HEK293T (cell line): ENCODE results near the gene TFF2.

Experiments used
- CTCF ChIA-PET: fragments of 350-600 bp; formaldehyde crosslinking; extraction: SDS; loops from one replicate; lab custom pipeline; 2021; ENCODE audit warnings: antibody characterized with exemption, inconsistent platforms; lab: Yijun Ruan, JAX
- POLR2A ChIA-PET: fragments of 350-600 bp; formaldehyde crosslinking; extraction: SDS; loops from one replicate; lab custom pipeline; 2020; ENCODE audit warnings: antibody characterized with exemption, inconsistent platforms; lab: Yijun Ruan, JAX
- DNase-seq: peaks from one replicate; pipeline ENCODE4 v3.0.0; 2012; ENCODE audit warnings: mixed read lengths; ENCODE audit errors: extremely low spot score
- ARNT ChIP-seq: fragments of 450-650 bp; IDR thresholded peaks from 2 replicates; pipeline ENCODE4 v1.6.1; 2017; ENCODE audit warnings: mild to moderate bottlenecking
- BHLHE40 ChIP-seq: fragments of 450-650 bp; IDR thresholded peaks from 2 replicates; pipeline ENCODE4 v1.6.1; 2016; ENCODE audit warnings: mild to moderate bottlenecking, moderate library complexity, borderline replicate concordance
- CTBP1 ChIP-seq: fragments of 450-650 bp; IDR thresholded peaks from 2 replicates; pipeline ENCODE4 v1.6.1; 2016; ENCODE audit warnings: borderline replicate concordance
- ELF4 ChIP-seq: fragments of 450-650 bp; IDR thresholded peaks from 2 replicates; pipeline ENCODE4 v1.6.1; 2017; ENCODE audit warnings: antibody characterized with exemption
- FOXA1 ChIP-seq: fragments of 450-650 bp; IDR thresholded peaks from 2 replicates; pipeline ENCODE4 v1.6.1; 2016; ENCODE audit warnings: mild to moderate bottlenecking
- FOXK2 ChIP-seq: fragments of 450-650 bp; IDR thresholded peaks from 2 replicates; pipeline ENCODE4 v1.6.1; 2016; ENCODE audit warnings: mild to moderate bottlenecking
- FOXM1 ChIP-seq: fragments of 450-650 bp; IDR thresholded peaks from 2 replicates; pipeline ENCODE4 v1.6.1; 2017; ENCODE audit warnings: mild to moderate bottlenecking, borderline replicate concordance
- HDGF ChIP-seq: fragments of 450-650 bp; IDR thresholded peaks from 2 replicates; pipeline ENCODE4 v1.6.1; 2017; ENCODE audit warnings: antibody characterized with exemption, borderline replicate concordance
- L3MBTL2 ChIP-seq: fragments of 450-650 bp; conservative IDR thresholded peaks from 2 replicates; pipeline ENCODE4 v1.6.1; 2016; ENCODE audit warnings: mild to moderate bottlenecking
- LEF1 ChIP-seq: fragments of 450-650 bp; IDR thresholded peaks from 2 replicates; pipeline ENCODE4 v1.6.1; 2017; ENCODE audit warnings: mild to moderate bottlenecking, borderline replicate concordance
- NFRKB ChIP-seq: fragments of 450-650 bp; IDR thresholded peaks from 2 replicates; pipeline ENCODE4 v1.6.1; 2016; ENCODE audit warnings: mild to moderate bottlenecking, moderate library complexity
- SP1 ChIP-seq: fragments of 450-650 bp; IDR thresholded peaks from 2 replicates; pipeline ENCODE4 v1.6.1; 2017
- SUZ12 ChIP-seq: fragments of 450-650 bp; IDR thresholded peaks from 2 replicates; pipeline ENCODE4 v1.6.1; 2016; ENCODE audit warnings: mild to moderate bottlenecking
- TARDBP ChIP-seq: fragments of 450-650 bp; IDR thresholded peaks from 2 replicates; pipeline ENCODE4 v1.6.1; 2016
- ZNF384 ChIP-seq: fragments of 450-650 bp; IDR thresholded peaks from 2 replicates; pipeline ENCODE4 v1.6.1; 2016
- TF ChIP-seq, protein P1 (sequence below): fragments of 450-650 bp; IDR thresholded peaks from 2 replicates; pipeline ENCODE4 v1.6.1; 2016

TFF2 gene

DNA sequence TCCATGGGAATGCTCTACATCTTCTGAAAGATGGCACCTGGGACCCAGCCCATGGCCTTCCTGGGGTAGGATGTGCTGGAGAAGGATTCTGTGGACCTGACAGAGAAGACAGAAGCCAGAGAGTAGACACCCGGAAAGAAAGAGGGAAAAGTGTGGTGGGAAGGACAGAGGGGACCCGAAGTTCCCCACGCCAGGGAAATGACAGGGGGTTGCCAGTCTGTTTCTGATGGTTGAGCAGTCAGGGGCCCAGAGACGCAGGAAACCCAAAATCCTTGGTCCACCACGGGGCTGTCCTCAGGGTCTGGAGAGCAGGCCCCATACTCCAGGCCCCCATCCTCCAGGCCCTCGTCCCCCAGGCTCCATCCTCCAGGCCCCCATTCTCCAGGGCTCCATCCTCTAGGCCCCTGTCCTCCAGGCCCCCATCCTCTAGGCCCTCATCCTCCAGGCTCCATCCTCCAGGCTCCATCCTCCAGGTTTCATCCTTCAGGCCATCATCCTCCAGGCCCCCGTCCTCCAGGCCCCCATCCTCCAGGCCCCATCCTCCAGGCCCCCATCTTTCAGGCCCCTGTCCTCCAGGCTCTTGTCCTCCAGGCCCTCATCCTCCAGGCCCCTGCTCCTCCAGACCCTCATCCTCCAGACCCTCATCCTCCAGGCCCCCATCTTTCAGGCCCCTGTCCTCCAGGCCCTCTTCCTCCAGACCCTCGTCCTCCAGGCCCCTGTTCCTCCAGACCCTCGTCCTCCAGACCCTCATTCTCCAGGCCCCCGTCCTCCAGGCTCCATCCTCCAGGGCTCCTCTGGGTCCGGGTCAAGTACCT, 1.0 kb upstream of the TFF2 start:
- no peak for DNase-seq
- ChIA-PET CTCF (no interaction called here), POLR2A (no interaction called here)
- TF ChIP-seq FOXM1 (no peak), ARNT (no peak), SUZ12 (no peak), BHLHE40 (no peak), ZNF384 (no peak)

DNA sequence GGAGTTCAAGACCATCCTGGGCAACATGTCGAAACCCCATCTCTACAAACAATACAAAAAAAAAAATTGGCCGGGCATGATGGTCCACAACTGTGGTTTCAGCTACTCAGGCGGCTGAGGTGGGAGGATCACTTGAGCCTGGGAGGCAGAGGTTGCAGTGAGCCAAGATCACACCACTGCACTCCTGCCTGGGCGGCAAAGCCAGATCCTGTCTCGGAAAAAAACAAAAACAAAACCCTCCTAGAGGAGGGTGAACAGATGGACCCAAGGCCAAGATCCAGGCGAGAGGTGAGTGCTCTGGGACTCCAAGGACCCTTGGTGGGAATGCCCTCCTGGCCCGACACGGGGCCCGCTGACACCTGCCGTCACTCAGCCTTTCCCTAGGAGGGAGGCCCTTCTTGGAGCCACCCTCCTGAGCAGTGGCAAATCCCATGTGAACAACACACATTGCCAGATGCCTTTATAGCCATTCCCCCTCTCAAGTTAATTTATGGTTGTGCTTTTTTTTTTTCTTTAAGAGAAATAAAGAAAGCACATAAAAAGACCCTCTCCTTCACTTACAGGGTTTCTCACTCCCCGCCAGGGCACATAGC, 380 bp downstream of the TFF2 start:
- POLR2A ChIA-PET, result no interaction called here
- CTCF ChIA-PET, result no interaction called here
- TF ChIP-seq NFRKB (no peak), HDGF (no peak), LEF1 (no peak), FOXK2 (no peak), FOXM1 (no peak), SP1 (no peak), SUZ12 (no peak), L3MBTL2 (no peak), TARDBP (no peak), FOXA1 (no peak), ELF4 (no peak)
- TF ChIP-seq, protein P1, sequence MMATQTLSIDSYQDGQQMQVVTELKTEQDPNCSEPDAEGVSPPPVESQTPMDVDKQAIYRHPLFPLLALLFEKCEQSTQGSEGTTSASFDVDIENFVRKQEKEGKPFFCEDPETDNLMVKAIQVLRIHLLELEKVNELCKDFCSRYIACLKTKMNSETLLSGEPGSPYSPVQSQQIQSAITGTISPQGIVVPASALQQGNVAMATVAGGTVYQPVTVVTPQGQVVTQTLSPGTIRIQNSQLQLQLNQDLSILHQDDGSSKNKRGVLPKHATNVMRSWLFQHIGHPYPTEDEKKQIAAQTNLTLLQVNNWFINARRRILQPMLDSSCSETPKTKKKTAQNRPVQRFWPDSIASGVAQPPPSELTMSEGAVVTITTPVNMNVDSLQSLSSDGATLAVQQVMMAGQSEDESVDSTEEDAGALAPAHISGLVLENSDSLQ, result no peak
- DNase-seq, result no peak

DNA sequence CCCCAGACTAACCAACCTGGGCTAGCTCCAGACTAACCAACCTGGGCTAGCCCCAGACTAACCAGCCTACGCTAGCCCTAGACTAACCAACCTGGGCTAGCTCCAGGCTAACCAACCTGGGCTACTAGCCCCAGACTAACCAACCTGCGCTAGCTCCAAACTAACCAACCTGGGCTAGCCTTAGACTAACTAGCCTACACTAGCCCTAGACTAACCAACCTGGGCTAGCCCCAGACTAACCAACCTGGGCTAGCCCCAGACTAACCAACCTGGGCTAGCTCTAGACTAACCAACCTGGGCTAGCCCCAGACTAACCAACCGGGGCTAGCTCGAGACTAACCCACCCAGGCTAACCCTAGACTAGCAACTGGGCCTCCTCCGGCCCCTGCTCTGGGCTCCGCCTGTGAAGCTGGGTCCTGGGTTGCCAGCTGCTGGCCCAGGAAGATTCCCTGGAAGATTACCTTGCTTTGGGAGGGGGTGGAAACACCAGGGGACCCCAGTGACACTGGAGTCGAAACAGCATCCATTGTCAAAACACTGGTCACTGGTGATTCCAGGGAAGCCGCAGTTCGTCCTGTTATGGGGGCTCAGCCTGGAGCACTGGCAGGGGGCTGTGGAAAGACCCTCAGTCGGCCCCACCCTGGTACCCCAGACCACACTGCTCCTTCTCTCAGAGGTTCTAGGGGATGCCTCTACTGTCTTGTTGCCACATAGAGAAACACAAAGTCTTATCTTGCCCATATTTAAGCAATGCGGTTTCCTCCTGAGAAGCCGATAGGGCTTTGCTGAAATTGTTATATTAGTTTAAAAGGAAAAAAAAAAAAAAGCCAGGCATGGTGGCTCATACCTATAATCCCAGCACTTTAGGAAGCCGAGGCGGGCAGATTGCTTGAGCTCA, 1.1 kb downstream of the TFF2 start:
- ChIA-PET POLR2A (no interaction called here), CTCF (no interaction called here)
- no peak for DNase-seq
- TF ChIP-seq ELF4, result no peak
- TF ChIP-seq FOXA1, result no peak
- TF ChIP-seq, protein P1, result no peak
- TF ChIP-seq SUZ12, result no peak
- TF ChIP-seq TARDBP, result no peak
- TF ChIP-seq FOXM1, result no peak
- TF ChIP-seq CTBP1, result no peak
- TF ChIP-seq NFRKB, result no peak
- TF ChIP-seq ARNT, result no peak
- TF ChIP-seq BHLHE40, result no peak
- no peak for TF ChIP-seq HDGF

DNA sequence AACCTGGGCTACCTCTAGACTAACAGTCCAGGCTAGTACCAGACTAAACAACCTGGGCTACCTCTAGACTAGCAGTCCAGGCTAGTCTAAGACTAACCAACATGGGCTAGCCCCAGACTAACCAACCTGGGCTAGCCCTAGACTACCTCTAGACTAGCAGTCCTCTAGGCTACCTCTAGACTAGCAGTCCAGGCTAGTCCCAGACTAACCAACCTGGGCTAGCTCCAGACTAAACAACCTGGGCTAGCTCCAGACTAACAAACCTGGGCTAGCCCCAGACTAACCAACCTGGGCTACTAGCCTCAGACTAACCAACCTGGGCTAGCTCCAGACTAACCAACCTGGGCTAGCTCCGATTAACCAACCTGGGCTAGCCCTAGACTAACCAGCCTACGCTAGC, 2.0 kb downstream of the TFF2 start:
- DNase-seq, result no peak
- ChIA-PET CTCF (no interaction called here), POLR2A (no interaction called here)
- TF ChIP-seq, protein P1, result no peak
- TF ChIP-seq SP1 (no peak), L3MBTL2 (no peak), FOXA1 (no peak), TARDBP (no peak), LEF1 (no peak), SUZ12 (no peak), NFRKB (no peak), FOXK2 (no peak), ZNF384 (no peak), ELF4 (no peak), CTBP1 (no peak), FOXM1 (no peak), BHLHE40 (no peak), HDGF (no peak), ARNT (no peak)

DNA sequence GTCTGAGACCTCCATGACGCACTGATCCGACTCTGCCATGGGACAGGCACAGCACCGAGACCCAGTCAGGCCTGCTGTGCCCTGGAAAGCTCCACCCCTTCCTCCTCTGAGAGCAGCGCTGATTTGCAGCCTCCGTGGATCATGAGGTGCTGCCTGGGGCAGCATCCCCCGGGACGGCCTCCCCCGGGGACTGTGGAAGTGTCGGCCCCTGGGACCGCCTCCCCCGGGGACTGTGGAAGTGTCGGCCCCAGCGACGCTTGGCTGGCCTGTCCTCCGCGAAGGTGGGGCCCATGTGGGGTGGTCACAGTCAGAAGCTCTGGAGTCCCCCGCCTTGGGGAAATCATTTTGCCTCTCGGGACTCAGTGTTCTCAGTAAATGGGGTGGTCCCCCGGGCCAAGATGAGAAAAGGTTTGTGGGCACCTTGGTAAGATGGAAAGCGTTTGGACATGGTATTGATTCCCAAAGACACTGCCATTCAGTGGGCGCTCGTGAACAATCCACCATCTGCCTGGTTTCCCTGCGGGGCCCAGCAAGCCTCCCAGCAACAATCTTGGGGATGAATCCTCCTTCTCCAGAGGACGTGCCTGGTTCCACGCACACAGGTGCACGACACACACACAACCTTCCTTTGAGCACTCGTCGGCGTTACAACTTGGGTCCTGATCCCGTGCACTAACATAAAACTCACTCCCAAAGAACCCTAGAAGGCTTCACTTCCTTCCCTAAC, 3.0 kb downstream of the TFF2 start:
- DNase-seq, result no peak
- ChIA-PET POLR2A (no interaction called here), CTCF (no interaction called here)
- TF ChIP-seq, protein P1, result no peak
- TF ChIP-seq SP1 (no peak), BHLHE40 (no peak), NFRKB (no peak), FOXA1 (no peak), ARNT (no peak), HDGF (no peak), ZNF384 (no peak), CTBP1 (no peak), SUZ12 (no peak), TARDBP (no peak), ELF4 (no peak), FOXK2 (no peak), L3MBTL2 (no peak), LEF1 (no peak), FOXM1 (no peak)
